Measurements from ENCODE around the gene PRSS2. TPM values are rescaled to one million over a fixed set of nuclear protein-coding genes. Genes with fewer than 3 reads are reported as not detected.

PRSS2 gene
- total and polyA plus RNA-seq, 9 of the 15 experiments (the other 6 are each of a cell fraction or from before 2014, with no cell fraction given): 1.3 to 23.9 (median 3.8) TPM

GRCh38 chr7:142770661-142771352 is at the start of gene PRSS2 (continued):
- TF ChIP-seq TFAP4 (CRISPR knock-in tag; IDR thresholded peaks at IDR 0.05; ENCODE audit: borderline replicate concordance) (peak; percentile 51; the same call in 1 of the 2 replicates), ID3 (CRISPR knock-in tag; IDR thresholded peaks at IDR 0.05) (no peak), ID3 (tag; IDR thresholded peaks at IDR 0.05) (peak; percentile 77; the same call in 1 of the 2 replicates), ZNF511 (CRISPR knock-in tag; IDR thresholded peaks at IDR 0.05) (0 out of 2 replicates have a peak, but pooled peaks have one; percentile 24), COPS2 (conservative IDR thresholded peaks at IDR 0.05) (no peak)

GRCh38 chr7:142720986-142721385 is 49.8 kb upstream of the PRSS2 start:
- Histone ChIP-seq H4K20me1 (replicated peaks; ENCODE audit: control insufficient read depth, insufficient read depth, low read length) (no peaks in the 10 kb centered on the region), H3K27me3 (ENCODE audit: control insufficient read depth in 2 of 2, insufficient read depth in 2 of 2, low read length in 2 of 2) (peaks cover 20 to 25% of the 10 kb centered on the region in 2 experiments; a peak in 4 of 5 replicates), H3K27ac (ENCODE audit: extremely low read depth, low read depth, low read length) (no peak overlapping the region), H3K4me1 (replicated peaks in 1 of 2; ENCODE audit: control insufficient read depth in 2 of 2, insufficient read depth in 2 of 2, low read length in 2 of 2) (peaks cover 0 to 8% of the 10 kb centered on the region in 2 experiments; a peak in 2 of 5 replicates), H3K4me2 (ENCODE audit: insufficient read depth, low read length) (no peak overlapping the region; the same call in 1 of the 2 replicates), H3K9ac (ENCODE audit: insufficient read depth in 1 of 2, low read depth in 2 of 2, low read length in 2 of 2) (no peak overlapping the region), H3K79me2 (ENCODE audit: control insufficient read depth, insufficient read depth, low read length) (no peaks in the 10 kb centered on the region), H2AFZ (ENCODE audit: low read depth, low read length) (no peak overlapping the region), H3K9me1 (ENCODE audit: control insufficient read depth, insufficient read depth, low read length) (no peaks in the 10 kb centered on the region), H3K9me3 (replicated peaks; ENCODE audit: control insufficient read depth, insufficient read depth, low read depth, low read length) (no peaks in the 10 kb centered on the region), H3K4me3 (no peak overlapping the region), H3K36me3 (ENCODE audit: control insufficient read depth, insufficient read depth, low read length) (no peaks in the 10 kb centered on the region)
- BruUV-seq (replicated peaks): no TSS peak
- DNase-seq (ENCODE audit: extremely low read depth in 1 of 4, low spot score in 3 of 4) (no peak), ATAC-seq (peak; percentile 33; the same call in 2 of the 3 replicates), FAIRE-seq (no peak)
- intact Hi-C loops (cut with micrococcal nuclease): no loop called here
- CTCF ChIA-PET (ENCODE audit: low intra/inter-chr PET ratio): no interaction called here
- in situ Hi-C loops (cut with MboI): no loop called here
- 6% methylated on average over 10 of the region's 10 CpGs for WGBS (ENCODE audit: insufficient coverage, low coverage, missing lambda C conversion rate)
- POLR2A ChIA-PET: no interaction called here
- TF ChIP-seq KDM2B (CRISPR knock-in tag; IDR thresholded peaks at IDR 0.05) (no peak), NFRKB (IDR thresholded peaks at IDR 0.05; ENCODE audit: low read depth) (no peak), BCLAF1 (IDR thresholded peaks at IDR 0.05; ENCODE audit: borderline replicate concordance in 1 of 2, control insufficient read depth in 1 of 2, low read depth in 2 of 2, low read length in 1 of 2) (no peak), ZNF449 (CRISPR knock-in tag; IDR thresholded peaks at IDR 0.05) (no peak)

Data from K562 (cell line).